Measurements from ENCODE around the gene TTLL12.

TTLL12 gene

GRCh38 chr22:43186272-43187170 is at the start of gene TTLL12:
Gene TTLL12, minus strand, starts transcription at chr22:43187134. Its CDS starts 65 bp downstream, at chr22:43187069.
- peak; percentile 52 for DNase-seq

- no peak for DNase-seq
These were observed 48.8 kb upstream of the TTLL12 start for GRCh38 chr22:43235445-43236409.

- DNase-seq = no peak
These were observed 47.5 kb upstream of the TTLL12 start for GRCh38 chr22:43234264-43234988.

DNA sequence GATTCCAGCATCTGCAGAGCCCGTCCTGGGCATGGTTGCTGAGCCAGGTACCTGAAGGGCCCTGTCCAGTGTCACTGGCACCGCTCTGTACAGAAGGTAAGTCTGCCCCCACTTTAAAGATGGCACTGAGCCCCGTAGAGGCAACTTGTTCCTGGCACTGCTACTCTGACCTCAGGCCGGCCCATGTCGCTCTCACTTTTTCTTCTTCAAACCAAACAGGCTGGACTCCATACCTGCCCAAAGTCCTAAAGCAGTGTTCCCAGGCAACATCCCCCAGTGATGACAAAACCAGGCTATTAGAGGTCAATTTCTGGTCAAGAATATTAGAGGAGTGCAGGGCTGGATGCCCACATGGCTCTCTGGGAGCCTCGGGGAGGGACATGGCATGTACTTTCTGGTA is 46.6 kb upstream of the TTLL12 start:
- DNase-seq = no peak

DNA sequence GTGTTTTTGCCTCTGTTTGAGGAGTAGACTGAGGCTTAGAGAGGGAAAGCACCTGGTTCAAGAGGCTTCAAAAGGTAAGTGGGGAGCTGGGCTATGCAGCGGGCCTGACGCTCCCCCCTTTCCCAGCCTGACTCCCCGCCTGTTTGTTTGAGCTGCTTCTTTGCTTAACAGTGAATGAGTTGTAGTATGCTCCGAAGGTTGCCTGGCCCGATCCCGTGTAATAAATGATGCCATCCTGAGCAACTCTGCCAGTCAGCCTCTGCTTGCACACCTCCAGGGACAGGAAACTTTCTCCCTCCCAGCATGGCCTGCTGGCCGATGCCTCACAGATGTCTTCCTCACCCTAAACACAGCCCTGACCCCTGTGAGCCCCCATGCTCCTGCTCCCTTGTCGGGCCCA is 45.5 kb upstream of the TTLL12 start:
- DNase-seq = no peak

DNA sequence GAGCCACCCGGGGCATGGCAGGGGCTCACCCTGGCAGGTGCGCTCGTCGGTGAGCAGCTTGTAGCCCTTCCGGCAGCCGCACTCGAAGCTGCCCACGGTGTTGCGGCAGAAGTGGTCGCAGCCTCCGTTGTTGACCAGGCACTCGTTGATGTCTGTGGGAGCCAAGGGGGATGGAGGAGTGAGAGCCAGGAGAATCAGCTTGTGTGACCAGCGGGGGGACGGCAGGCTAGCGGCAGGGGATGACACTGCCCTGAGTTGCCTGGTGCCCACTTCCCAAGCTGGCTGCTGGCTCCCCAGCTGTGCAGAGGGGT is 44.7 kb upstream of the TTLL12 start:
- DNase-seq = no peak

DNA sequence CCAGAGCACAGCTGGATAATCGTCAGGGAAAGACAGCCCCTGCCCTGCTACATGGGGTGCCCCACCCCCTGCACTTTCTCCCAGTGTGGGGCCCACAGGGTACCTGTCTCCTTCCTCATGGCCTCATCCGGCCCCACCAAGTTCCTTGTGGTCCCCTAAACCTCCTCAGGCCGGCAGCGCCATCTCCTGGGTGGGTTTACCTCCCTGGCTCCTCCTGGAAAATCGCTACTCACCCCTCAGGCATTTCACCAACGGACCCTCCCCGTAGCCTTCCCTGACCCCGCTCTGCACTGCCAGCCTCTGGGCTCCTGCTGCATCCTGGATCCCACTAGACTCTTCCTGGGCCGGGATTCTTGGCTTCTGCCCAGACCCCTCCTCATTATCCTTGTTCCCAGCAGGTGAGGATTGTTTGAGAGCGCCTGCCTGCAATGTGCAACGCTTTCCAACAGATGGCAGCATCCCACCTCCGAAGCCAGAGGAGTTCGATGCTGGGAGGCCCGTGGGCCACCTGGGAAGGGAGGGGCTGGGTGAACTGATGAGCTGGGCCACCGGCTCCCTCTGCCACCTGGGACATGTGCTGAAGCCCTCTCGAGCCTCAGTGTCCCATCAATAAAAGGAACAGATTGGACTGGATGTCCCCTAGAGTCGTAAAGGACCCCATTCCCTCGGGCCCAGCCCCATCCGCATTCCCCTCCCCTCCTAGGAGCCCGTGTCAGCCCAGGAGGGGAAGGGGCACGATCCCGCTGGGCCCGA is 44.2 kb upstream of the TTLL12 start:
- DNase-seq = peak; percentile 26

DNA sequence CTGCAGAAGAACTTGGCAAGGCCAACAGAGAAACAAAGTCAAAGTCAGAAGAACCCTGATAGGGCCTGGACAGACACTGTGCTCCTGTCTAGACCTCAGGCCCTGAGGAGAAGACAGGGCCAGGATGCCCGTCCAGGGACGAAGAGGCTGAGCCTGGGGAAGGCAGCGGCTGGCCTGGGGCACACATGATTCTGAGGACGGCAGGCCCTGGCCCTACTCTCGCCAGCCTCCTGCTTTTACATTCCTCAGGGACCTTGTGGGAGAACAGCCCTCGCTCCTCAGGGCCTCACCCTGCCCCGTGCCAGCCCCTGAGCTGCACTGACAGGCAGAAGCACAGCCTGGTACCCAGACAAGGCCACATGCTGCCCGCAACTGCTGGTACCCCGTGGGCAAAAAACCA is 43.6 kb upstream of the TTLL12 start:
- no peak for DNase-seq

- DNase-seq = no peak
These were observed 41.9 kb upstream of the TTLL12 start for GRCh38 chr22:43228863-43229262.

DNA sequence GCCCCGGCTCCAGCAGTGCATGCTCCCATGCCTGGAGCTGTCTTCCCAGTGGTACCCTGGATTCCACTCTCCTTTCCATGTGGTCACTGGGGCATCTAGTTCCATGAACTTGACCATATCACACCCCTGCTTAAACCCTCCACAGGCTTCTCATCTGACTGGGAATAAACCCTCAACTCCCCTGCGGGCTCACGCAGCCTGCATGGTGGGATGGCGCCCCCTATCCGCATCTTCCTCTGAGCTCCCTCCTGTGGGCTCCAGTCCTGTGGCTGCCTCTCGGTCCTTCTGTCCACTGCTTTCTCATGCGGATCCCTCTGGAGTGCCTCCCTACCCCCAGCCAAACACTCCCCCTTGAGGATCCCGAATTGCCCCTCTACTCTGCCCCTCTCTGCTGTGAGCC is 41.4 kb upstream of the TTLL12 start:
- no peak for DNase-seq

GRCh38 chr22:43227239-43227630 is 40.3 kb upstream of the TTLL12 start:
- no peak for DNase-seq

DNA sequence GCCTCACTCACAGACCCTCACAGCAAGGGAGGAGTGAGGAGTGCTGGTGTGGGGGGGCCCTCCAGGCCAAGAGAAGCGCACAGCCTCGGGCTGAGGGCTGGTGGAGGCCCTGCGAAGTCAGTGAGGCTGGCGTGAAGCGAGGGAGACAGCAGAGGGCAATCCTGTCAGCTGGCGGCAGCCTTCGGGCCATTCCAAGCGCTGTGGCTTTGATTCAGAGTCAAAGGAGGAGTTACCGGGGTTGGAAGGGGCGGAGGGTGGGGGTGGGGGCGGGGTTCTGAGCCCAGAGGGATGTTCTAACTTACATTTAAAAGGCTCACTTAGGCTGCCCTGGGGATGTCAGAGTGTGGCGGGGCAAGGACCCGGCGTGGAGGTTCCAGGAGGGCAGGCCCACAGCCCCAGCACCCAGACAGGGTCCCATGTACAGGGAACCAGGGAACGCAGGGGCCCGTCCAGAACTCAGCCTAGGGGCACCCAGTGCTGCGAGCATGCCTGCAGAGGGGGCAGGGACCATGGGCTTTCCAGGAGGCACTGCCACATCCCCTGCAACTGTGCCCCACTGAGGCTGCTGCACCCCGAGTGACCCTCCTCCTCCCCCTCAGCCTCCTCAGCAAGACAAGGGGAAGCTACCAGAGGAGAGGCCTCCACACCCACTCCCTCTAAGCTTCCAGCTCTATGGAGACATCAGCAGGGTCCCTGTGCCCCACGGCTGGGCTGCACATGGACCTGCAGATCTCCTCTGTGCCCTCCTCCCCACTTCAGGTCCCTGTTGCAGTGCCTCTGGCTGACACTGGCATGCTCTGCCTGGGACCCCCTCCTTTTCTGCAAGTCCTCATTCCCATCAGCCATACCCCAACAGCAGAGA is 39.7 kb upstream of the TTLL12 start:
- DNase-seq = peak; percentile 52

DNA sequence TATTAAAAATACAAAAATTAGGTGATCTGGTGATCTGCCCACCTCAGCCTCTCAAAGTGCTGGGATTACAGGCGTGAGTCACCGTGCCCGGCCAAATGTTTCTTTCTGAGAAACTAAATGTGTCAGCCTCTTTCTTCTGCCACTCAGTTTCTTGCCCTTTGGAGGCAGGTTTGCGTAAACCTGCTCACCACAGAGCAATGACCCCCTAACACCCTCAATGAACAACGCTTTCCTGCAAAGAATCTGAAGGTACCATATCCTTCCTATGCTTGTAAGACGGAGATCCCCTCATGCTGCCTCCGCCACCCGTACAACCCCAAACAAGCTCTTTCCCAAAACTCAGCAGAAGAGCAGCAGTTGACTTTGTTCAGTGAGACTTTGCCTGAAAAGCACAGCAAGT is 38.7 kb upstream of the TTLL12 start:
- DNase-seq = no peak

DNA sequence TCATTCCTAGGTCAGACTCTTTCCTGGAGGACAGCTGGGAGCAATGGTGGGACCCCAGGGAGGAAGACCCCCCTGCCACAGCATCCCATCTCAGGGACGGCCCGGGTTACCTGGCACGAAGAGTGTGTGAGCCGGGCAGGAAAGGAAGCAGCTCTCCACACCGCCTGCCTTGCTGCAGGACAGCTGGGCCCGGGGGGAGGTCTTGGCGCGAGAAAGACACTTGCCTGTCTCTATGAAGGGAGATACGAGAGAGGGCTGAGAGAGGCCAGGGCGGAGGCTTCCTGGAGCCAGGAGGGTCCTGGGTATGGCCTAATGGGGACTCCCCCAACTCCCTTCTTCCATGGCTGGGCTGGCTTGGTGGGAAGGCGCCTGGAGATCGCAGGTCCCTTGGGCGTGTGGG is 36.1 kb upstream of the TTLL12 start:
- DNase-seq = no peak

GRCh38 chr22:43222262-43222661 is 35.3 kb upstream of the TTLL12 start:
- DNase-seq = no peak

- no peak for DNase-seq
These were observed 33.9 kb upstream of the TTLL12 start for GRCh38 chr22:43220625-43221380.

DNA sequence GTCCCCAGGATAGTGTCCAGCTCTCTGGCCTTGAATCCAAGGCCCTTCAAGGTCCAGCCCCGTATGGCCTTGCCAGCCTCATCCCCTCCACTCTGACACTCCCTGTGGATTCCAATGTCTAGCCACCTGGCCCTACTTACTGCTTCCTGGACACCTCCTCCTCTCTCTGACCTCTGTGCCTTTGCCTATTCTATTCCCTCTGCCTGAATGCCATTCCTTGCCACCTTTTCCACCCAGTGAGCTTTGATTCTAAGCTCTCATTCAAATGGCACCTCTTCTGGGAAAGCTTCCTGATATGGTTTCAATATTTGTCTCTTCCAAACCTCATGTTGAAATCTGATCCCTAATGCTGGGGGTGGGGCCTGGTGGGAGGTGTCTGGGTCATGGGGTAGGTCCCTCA is 31.9 kb upstream of the TTLL12 start:
- no peak for DNase-seq

- no peak for DNase-seq
These were observed 30.5 kb upstream of the TTLL12 start for GRCh38 chr22:43217285-43218030.

- DNase-seq = no peak
These were observed 29.8 kb upstream of the TTLL12 start for GRCh38 chr22:43216738-43217137.

GRCh38 chr22:43213962-43214361 is 27.0 kb upstream of the TTLL12 start:
- no peak for DNase-seq
